Measurements from ENCODE around the gene ATP2B3. TPM values are rescaled to one million over a fixed set of nuclear protein-coding genes. Genes with fewer than 3 reads are reported as not detected.
A peak's percentile ranks its signal among the peaks of the same experiment; 100 is the strongest.

Gene ATP2B3
- total and polyA plus RNA-seq, 2 donors (not counting 3 experiments of a cell fraction or from before 2014, with no cell fraction given), result 0.01 to 0.07 TPM

DNA sequence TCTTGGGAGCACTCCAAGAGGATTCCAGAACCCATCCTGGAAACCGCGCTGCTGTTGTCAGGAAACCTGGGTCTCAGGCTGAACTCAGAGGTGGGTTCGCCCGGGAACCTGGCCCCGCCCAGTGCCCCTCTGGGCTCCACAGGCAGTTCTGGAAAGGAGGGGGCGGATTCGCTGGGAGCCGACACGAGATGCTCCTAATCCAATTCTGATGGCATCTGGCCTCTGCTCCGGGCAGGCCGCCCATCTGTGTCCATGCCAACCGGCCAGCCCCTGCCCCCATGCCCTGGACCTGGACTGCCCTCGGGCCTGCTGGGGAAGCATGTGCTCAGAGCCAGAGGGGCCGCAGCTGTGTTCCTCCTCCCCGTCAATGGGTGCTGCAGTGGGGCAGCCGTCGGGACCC lies 21.0 kb downstream of the ATP2B3 start:
- CTCF ChIA-PET, result interaction anchor here (0.8 to 3.8 kb wide), 6 partner anchors 16 to 130 kb away, joined by 3 to 60 read pairs (median 8); partner anchors contain the start of gene HAUS7
- H3K9ac ChIP-seq (replicated peaks; ENCODE audit: extremely low read depth, insufficient read depth, low read length), result no peak overlapping the region
- H3K79me2 ChIP-seq (ENCODE audit: control insufficient read depth, insufficient read depth, low read length), result no peaks in the 10 kb centered on the region
- H3K4me1 ChIP-seq (ENCODE audit: control insufficient read depth, extremely low read depth, insufficient read depth, low read length), result no peaks in the 10 kb centered on the region
- no peak overlapping the region for H3K4me3 ChIP-seq (replicated peaks in 1 of 3; ENCODE audit: insufficient read depth in 1 of 3, low read depth in 1 of 3, low read length in 3 of 3)
- FAIRE-seq (no peak), DNase-seq (ENCODE audit: low read depth, low spot score) (no peak)
- H4K20me1 ChIP-seq (replicated peaks; ENCODE audit: control insufficient read depth, extremely low read depth, insufficient read depth, low read length), result no peaks in the 10 kb centered on the region
- H3K27me3 ChIP-seq (ENCODE audit: control insufficient read depth in 2 of 2, insufficient read depth in 2 of 2, low read length in 2 of 2), result no peaks in the 10 kb centered on the region
- H3K27ac ChIP-seq (ENCODE audit: insufficient read depth, low read depth, low read length), result no peak overlapping the region
- H3K9me1 ChIP-seq (replicated peaks; ENCODE audit: control insufficient read depth, extremely low read depth, insufficient read depth, low read length), result no peaks in the 10 kb centered on the region
- H2AFZ ChIP-seq (ENCODE audit: low read depth, low read length), result no peak overlapping the region
- no peaks in the 10 kb centered on the region for H3K9me3 ChIP-seq (replicated peaks; ENCODE audit: control insufficient read depth, insufficient read depth, low read length)
- dilution Hi-C loops (cut with MboI; ENCODE audit: extremely low pct_ligation_motif_present, low sequenced_read_pairs) (no loop called here), intact Hi-C loops (cut with micrococcal nuclease) (loop anchor here (2.0 kb wide), 1 partner anchor 130 kb away; no protein-coding TSS in a partner anchor)
- no peaks in the 10 kb centered on the region for H3K36me3 ChIP-seq (ENCODE audit: control insufficient read depth in 2 of 2, extremely low read depth in 1 of 2, insufficient read depth in 2 of 2, low read length in 2 of 2)
- POLR2A ChIA-PET, result no interaction called here
- H3K4me2 ChIP-seq (ENCODE audit: insufficient read depth, low read length), result no peak overlapping the region
- TF ChIP-seq EZH2 (IDR thresholded peaks at IDR 0.05; ENCODE audit: borderline replicate concordance, low read depth, low read length, severe bottlenecking), result no peak
- BruUV-seq (replicated peaks), result no TSS peak

DNA sequence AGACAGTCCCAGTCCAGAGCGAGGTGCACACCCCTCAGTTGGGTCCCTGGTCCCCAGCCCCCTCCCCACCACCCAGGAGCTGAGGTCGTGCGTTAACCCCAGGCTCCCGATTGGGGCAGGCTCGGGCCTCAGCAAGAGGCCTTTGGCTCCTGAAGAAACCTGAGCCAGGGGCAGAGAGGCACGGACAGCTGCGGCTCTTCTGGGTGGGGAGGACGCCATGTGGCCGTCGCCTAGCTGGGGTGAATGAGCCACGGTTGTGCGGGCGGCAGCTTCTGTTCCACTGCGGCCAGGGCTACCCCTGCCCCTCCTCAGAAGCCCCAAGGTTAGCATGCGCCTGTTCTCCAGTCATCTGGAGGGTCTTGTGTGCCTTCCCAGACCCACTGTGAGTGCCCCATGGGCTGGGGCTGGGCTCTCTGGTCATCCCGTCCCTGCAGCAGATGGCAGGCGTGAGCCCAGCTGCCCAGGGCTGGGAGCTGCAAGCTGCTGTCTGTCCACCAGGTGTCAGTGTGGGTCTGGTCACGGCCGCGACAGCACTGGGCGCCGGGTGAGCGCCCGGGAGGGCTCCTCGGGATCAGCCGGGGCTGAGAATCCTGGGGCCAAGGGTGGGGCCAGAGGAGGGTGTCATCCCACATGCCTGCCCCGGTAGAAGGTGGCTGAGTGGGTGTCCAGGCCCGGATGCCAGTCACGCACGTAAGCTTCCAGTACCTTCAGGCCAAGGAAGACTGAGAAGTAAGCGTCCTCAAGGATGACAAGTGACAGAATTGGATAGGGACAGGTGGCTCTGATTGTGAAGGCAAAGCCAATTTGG lies 21.9 kb downstream of the ATP2B3 start:
- dilution Hi-C loops (cut with MboI; ENCODE audit: extremely low pct_ligation_motif_present, low sequenced_read_pairs), result no loop called here
- CTCF ChIA-PET, result interaction anchor here (0.5 to 3.8 kb wide), 19 partner anchors 10 to 598 kb away, joined by 3 to 60 read pairs (median 5); partner anchors contain the start of gene HAUS7
- no peak overlapping the region for H3K9ac ChIP-seq (replicated peaks; ENCODE audit: extremely low read depth, insufficient read depth, low read length)
- DNase-seq (ENCODE audit: low read depth, low spot score), result peak; percentile 44
- H3K9me3 ChIP-seq (replicated peaks; ENCODE audit: control insufficient read depth, insufficient read depth, low read length), result no peaks in the 10 kb centered on the region
- POLR2A ChIA-PET, result no interaction called here
- H3K36me3 ChIP-seq (ENCODE audit: control insufficient read depth in 2 of 2, extremely low read depth in 1 of 2, insufficient read depth in 2 of 2, low read length in 2 of 2), result no peaks in the 10 kb centered on the region
- FAIRE-seq, result peak; percentile 94
- H3K9me1 ChIP-seq (replicated peaks; ENCODE audit: control insufficient read depth, extremely low read depth, insufficient read depth, low read length), result no peaks in the 10 kb centered on the region
- no peak overlapping the region for H3K27ac ChIP-seq (ENCODE audit: insufficient read depth, low read depth, low read length)
- no peaks in the 10 kb centered on the region for H3K27me3 ChIP-seq (ENCODE audit: control insufficient read depth in 2 of 2, insufficient read depth in 2 of 2, low read length in 2 of 2)
- BruUV-seq (replicated peaks), result no TSS peak
- no peak overlapping the region for H3K4me2 ChIP-seq (ENCODE audit: insufficient read depth, low read length)
- no peak overlapping the region for H2AFZ ChIP-seq (ENCODE audit: low read depth, low read length)
- H3K4me1 ChIP-seq (ENCODE audit: control insufficient read depth, extremely low read depth, insufficient read depth, low read length), result no peaks in the 10 kb centered on the region
- no peak for TF ChIP-seq GATA2 (IDR thresholded peaks at IDR 0.05; ENCODE audit: insufficient read depth, insufficient read length, low read depth, low read length)
- TF ChIP-seq, protein P1, sequence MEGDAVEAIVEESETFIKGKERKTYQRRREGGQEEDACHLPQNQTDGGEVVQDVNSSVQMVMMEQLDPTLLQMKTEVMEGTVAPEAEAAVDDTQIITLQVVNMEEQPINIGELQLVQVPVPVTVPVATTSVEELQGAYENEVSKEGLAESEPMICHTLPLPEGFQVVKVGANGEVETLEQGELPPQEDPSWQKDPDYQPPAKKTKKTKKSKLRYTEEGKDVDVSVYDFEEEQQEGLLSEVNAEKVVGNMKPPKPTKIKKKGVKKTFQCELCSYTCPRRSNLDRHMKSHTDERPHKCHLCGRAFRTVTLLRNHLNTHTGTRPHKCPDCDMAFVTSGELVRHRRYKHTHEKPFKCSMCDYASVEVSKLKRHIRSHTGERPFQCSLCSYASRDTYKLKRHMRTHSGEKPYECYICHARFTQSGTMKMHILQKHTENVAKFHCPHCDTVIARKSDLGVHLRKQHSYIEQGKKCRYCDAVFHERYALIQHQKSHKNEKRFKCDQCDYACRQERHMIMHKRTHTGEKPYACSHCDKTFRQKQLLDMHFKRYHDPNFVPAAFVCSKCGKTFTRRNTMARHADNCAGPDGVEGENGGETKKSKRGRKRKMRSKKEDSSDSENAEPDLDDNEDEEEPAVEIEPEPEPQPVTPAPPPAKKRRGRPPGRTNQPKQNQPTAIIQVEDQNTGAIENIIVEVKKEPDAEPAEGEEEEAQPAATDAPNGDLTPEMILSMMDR (IDR thresholded peaks at IDR 0.05; ENCODE audit: extremely low read depth in 1 of 2, insufficient read depth in 1 of 2, low read depth in 1 of 2, low read length in 2 of 2), result peak; percentile 69 to 89
- H3K4me3 ChIP-seq (replicated peaks in 1 of 3; ENCODE audit: insufficient read depth in 1 of 3, low read depth in 1 of 3, low read length in 3 of 3), result no peak overlapping the region
- H4K20me1 ChIP-seq (replicated peaks; ENCODE audit: control insufficient read depth, extremely low read depth, insufficient read depth, low read length), result no peaks in the 10 kb centered on the region
- intact Hi-C loops (cut with micrococcal nuclease), result loop anchor here (1.0 to 2.0 kb wide), 3 partner anchors 110 to 169 kb away; no protein-coding TSS in a partner anchor
- no peaks in the 10 kb centered on the region for H3K79me2 ChIP-seq (ENCODE audit: control insufficient read depth, insufficient read depth, low read length)
